Calu3 (cell line): Measurements from ENCODE around the gene VEZF1. TPM values are rescaled to one million over a fixed set of nuclear protein-coding genes. Genes with fewer than 3 reads are reported as not detected.

ENCODE experiments used
- BruUV-seq: library from RNA; stranded (reverse); fragments of 400-500 nt; replicated peaks from 2 replicates; lab custom pipeline; 2021; lab: Mats Ljungman, UMichigan
- CTCF ChIA-PET: fragments of 300-600 bp; sonication (Branson Sonifier 250); formaldehyde crosslinking; loops from one replicate; lab custom pipeline; 2022; ENCODE audit warnings: antibody characterized with exemption; lab: Charles Lee
- DNase-seq: peaks from one replicate; pipeline ENCODE4 v3.0.0; 2022
- H3K27ac Mint-ChIP-seq: one replicate; pipeline ENCODE4 v1.8.0; 2022; ENCODE audit warnings: mixed read lengths; ENCODE audit not compliant: unreplicated experiment
- H3K27me3 Mint-ChIP-seq: one replicate; pipeline ENCODE4 v1.8.0; 2022; ENCODE audit warnings: mixed read lengths; ENCODE audit not compliant: unreplicated experiment
- H3K36me3 Mint-ChIP-seq: one replicate; pipeline ENCODE4 v1.8.0; 2022; ENCODE audit warnings: mild to moderate bottlenecking, moderate library complexity, mixed read lengths; ENCODE audit not compliant: insufficient read depth, unreplicated experiment
- H3K4me1 Mint-ChIP-seq: one replicate; pipeline ENCODE4 v1.8.0; 2022; ENCODE audit warnings: mild to moderate bottlenecking, low read depth, mixed read lengths; ENCODE audit not compliant: unreplicated experiment
- H3K4me3 Mint-ChIP-seq: one replicate; pipeline ENCODE4 v1.8.0; 2022; ENCODE audit warnings: mild to moderate bottlenecking, low read depth, moderate library complexity, mixed read lengths; ENCODE audit not compliant: unreplicated experiment
- H3K9me3 Mint-ChIP-seq: one replicate; pipeline ENCODE4 v1.8.0; 2022; ENCODE audit warnings: low read depth, mixed read lengths; ENCODE audit not compliant: unreplicated experiment
- CTCF ChIP-seq: fragments of 200-600 bp; IDR thresholded peaks from one replicate; pipeline ENCODE4 v1.8.0; 2022; ENCODE audit warnings: antibody characterized with exemption; ENCODE audit not compliant: unreplicated experiment
- intact Hi-C: fragments of 100-400 bp; cut with micrococcal nuclease; formaldehyde crosslinking; loops from one replicate; pipeline ENCODE4 v1.10.0; 2022; ENCODE audit not compliant: unreplicated experiment
- total RNA-seq: library from RNA; stranded (reverse); gene quantifications from 2 replicates; pipeline ENCODE4 v1.2.3, GENCODE V29; 2022

The VEZF1 gene
- total RNA-seq, 1 experiment from 2014 or later, result 40.4 TPM

GRCh38 chr17:58002154-58002948, 14.3 kb upstream of the VEZF1 start:
- no peak overlapping the region for H3K27ac Mint-ChIP-seq
- DNase-seq, result no peak
- no peaks in the 10 kb centered on the region for H3K9me3 Mint-ChIP-seq
- H3K36me3 Mint-ChIP-seq, result peaks cover 62% of the 10 kb centered on the region
- intact Hi-C loops, result loop anchor here (2.0 kb wide), 1 partner anchor 110 kb away; no protein-coding TSS in a partner anchor
- CTCF ChIA-PET, result interaction anchor here (0.9 kb wide), 1 partner anchor 135 kb away, joined by 3 read pairs; no protein-coding TSS in a partner anchor
- H3K4me1 Mint-ChIP-seq, result peaks cover 31% of the 10 kb centered on the region
- no peak for TF ChIP-seq CTCF
- peak overlapping the region; percentile 52 for H3K4me3 Mint-ChIP-seq
- no peaks in the 10 kb centered on the region for H3K27me3 Mint-ChIP-seq
- BruUV-seq, result no TSS peak

- peaks cover 59% of the 10 kb centered on the region for H3K36me3 Mint-ChIP-seq
- H3K27me3 Mint-ChIP-seq, result no peaks in the 10 kb centered on the region
- intact Hi-C loops, result loop anchor here (2.0 kb wide), 1 partner anchor 111 kb away; no protein-coding TSS in a partner anchor
- H3K27ac Mint-ChIP-seq, result no peak overlapping the region
- BruUV-seq, result no TSS peak
- CTCF ChIA-PET, result interaction anchor here (0.9 kb wide), 1 partner anchor 134 kb away, joined by 3 read pairs; no protein-coding TSS in a partner anchor
- TF ChIP-seq CTCF, result no peak
- peaks cover 31% of the 10 kb centered on the region for H3K4me1 Mint-ChIP-seq
- peak overlapping the region; percentile 52 for H3K4me3 Mint-ChIP-seq
- no peak for DNase-seq
- H3K9me3 Mint-ChIP-seq, result no peaks in the 10 kb centered on the region
These were observed 13.5 kb upstream of the VEZF1 start for GRCh38 chr17:58001461-58002124.

- Mint-ChIP-seq H3K36me3 (peaks cover 53% of the 10 kb centered on the region), H3K9me3 (no peaks in the 10 kb centered on the region), H3K27me3 (no peaks in the 10 kb centered on the region), H3K4me3 (no peak overlapping the region), H3K4me1 (peaks cover 20% of the 10 kb centered on the region), H3K27ac (no peak overlapping the region)
- TF ChIP-seq CTCF, result peak; percentile 27
- CTCF ChIA-PET, result interaction anchor here (0.8 to 2.1 kb wide), 14 partner anchors 9 to 150 kb away, joined by 3 to 17 read pairs (median 5); partner anchors contain the start of gene MRPS23
- intact Hi-C loops, result no loop called here
- no peak for DNase-seq
- BruUV-seq, result no TSS peak
These were observed 11.5 kb upstream of the VEZF1 start for GRCh38 chr17:57999496-58000017.

- Mint-ChIP-seq H3K4me3 (no peak overlapping the region), H3K36me3 (peaks cover 52% of the 10 kb centered on the region), H3K27me3 (no peaks in the 10 kb centered on the region), H3K4me1 (peaks cover 18% of the 10 kb centered on the region), H3K27ac (no peak overlapping the region), H3K9me3 (no peaks in the 10 kb centered on the region)
- intact Hi-C loops, result no loop called here
- no TSS peak for BruUV-seq
- DNase-seq, result no peak
- CTCF ChIA-PET, result interaction anchor here (0.8 to 2.1 kb wide), 14 partner anchors 8 to 149 kb away, joined by 3 to 17 read pairs (median 5); partner anchors contain the start of gene MRPS23
- no peak for TF ChIP-seq CTCF
These were observed 11.0 kb upstream of the VEZF1 start for GRCh38 chr17:57999010-57999495.
